NCI-H2107 (cell line): ENCODE measurements around the gene RALA.
"Not testable (repeated sequence)": the region's sequence is repeated elsewhere in the genome, so short reads cannot be mapped to it uniquely, and the experiment has no call there.

ENCODE experiments used
- DNase-seq: peaks from one replicate; lab custom pipeline; 2025; lab: John Stamatoyannopoulos, UW

Gene RALA

DNA sequence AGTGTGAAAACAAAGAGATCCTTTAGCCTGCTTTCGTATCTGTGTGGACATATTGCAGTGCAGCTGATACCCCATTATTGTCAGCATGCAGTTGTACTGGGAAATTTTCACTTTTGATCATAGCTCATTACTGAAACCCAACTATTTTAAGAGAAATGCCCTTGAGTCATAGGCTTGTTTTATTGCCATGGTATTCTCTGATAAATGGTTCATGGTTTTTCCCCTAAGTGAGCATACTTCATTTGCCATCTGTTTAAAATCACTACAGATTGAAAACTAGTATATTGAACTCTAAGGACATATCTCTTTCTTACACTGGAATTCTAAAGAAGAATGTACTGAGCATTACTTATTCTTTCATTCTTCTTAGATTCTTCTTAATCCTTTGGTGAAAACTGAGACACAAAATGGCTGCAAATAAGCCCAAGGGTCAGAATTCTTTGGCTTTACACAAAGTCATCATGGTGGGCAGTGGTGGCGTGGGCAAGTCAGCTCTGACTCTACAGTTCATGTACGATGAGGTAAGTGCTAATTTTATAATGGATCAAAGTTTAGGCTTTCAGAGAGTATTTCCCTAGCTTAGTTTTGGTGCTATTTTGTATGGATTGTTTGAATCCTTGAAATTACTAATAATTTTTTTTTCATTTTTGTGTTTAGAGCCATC, 63.0 kb downstream of the RALA start:
- no peak for DNase-seq

DNA sequence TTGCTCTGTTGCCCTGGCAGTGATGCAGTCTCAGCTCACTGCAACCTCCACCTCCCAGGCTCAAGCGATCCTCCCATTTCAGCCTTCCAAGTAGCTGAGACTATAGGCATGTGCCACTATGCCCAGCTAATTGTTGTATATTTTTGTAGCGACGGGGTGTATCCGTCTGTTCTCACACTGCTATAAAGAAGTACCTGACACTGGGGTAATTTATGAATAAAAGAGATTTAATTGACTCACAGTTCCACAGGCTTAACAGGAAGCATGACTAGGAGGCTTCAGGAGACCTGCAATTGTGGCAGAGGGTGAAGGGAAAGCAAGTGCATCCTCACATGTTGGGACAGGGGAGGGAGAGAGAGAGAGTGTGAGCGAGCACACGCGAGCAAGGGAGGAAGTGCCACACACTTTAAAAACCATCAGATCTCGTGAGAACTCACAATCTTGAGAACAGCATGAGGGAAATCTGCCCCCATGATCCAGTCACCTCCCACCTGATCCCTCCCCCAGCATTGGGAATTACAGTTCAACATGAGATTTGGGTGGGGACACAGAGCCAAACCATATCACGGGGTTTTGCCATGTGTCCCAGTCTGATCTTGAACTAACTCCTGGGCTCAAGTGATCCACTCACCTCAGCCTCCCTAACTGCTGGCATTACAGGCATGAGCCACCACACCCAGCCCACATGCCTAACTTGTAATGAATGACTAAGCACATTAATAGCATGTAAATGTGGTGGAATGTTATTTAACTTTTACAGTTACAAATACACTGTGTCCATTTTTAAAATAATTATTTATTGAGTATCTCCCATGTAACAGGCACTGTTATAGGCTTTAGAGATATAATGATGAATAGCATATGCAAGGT, 65.5 kb downstream of the RALA start:
- DNase-seq = no peak

DNA sequence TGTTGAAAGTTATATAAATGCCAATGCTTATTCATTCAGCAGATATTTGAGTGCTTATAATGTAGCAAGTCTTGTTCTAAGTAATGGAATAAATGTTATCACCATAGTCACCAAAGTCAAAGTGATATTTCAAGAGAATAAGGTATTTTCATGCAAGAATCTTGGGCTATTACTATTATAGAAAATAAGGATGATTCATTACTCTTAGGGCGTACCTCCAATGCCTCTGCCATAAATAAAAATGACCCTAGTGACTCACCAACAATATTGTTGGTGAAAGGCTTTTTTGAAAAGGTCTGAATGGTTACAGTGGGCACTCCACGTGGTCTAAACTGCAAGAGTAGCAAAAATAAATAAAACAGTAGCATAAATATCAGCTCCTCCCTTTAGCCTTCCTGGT, 68.4 kb downstream of the RALA start:
- DNase-seq = no peak

DNA sequence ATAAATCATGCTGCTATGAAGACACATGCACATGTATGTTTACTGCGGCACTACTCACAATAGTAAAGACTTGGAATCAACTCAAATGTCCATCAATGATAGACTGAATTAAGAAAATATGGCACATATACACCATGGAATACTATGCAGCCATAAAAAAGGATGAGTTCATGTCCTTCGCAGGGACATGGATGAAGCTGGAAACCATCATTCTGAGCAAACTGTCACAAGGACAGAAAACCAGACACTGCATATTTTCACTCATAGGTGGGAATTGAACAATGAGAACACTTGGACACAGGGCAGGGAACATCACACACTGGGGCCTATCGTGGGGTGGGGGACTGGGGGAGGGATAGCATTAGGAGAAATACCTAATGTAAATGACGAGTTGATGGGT, 69.7 kb downstream of the RALA start:
- DNase-seq = not testable (repeated sequence)

DNA sequence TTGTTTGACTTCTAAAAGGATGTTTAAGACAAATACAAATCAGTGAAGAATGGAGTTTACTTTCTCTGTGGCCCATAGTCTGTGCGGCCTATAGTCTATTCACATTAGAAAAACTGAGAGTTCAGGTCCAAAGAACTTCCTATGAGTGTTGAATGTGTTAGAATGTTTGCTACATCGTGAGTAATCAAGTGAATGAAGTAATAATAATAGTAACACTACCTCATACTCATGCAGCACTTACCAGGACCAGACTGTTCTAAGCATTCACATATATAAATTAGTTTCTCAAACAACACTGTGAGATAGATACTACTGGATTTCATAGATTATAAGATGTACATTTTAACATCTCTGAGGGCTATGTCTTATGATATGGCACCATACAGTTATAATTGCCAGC, 70.4 kb downstream of the RALA start:
- no peak for DNase-seq

DNA sequence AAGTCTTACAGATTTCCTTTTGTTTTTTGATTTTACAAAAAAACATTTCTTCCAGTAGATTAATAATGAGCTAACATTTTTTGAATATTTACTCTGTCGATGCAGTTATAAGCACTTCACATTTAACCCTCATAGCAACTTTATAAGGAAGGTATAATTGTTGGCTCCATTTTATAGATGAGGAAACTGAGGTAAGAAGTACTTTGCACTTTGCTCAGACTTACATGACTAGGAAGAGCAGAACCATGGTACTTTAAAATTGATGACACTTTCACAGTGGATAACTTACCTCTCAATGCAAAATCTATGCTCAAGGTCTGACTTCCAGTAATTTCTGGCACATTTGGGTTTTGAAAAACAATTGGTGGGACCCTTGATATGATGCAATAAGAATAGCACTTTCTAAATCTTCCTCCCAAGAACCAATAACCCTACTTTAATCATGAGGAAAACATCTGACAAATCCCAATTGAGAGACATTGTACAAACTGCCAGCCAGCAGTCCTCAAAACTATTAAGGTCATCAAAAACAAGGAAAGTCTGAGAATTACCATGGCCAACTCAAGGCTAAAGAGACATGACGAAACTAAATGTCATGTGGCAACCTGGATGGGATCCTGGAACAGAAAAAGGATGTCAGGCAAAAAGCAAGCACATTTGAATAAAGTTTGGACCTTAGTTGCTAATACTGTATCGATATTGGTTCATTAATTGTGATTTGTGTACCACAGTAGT, 72.6 kb downstream of the RALA start:
- no peak for DNase-seq

DNA sequence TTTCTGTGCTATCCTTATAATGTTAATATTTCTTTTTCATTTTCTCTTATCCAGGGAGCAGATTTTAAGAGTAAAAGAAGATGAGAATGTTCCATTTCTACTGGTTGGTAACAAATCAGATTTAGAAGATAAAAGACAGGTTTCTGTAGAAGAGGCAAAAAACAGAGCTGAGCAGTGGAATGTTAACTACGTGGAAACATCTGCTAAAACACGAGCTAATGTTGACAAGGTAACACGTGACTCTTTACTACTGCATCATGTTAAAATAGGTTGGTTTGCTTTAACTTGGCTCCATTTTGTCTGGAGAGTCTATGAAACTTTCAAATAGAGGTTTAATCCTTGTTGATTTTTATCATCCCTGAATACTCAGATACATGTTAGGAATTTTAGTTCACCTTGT, 73.3 kb downstream of the RALA start:
- DNase-seq = no peak

DNA sequence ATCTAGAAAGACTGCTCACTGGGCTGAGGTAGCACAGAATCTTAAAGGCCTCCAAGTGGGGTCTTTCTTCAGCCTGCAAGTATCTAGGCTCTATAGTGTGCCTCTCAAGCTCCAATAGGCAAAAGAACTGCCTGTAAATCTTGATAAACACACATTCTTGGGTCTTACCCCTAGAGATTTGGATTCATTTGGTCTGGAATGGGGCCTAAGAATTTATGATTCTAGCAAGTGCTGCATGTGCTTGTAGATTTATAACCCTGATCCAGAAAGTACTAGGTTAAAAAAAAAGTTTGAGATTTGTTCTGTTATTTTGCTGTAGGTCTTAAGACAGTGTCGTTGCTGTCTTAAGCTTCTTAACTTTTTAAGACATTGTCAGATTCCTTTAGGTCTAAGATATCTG, 74.1 kb downstream of the RALA start:
- no peak for DNase-seq

DNA sequence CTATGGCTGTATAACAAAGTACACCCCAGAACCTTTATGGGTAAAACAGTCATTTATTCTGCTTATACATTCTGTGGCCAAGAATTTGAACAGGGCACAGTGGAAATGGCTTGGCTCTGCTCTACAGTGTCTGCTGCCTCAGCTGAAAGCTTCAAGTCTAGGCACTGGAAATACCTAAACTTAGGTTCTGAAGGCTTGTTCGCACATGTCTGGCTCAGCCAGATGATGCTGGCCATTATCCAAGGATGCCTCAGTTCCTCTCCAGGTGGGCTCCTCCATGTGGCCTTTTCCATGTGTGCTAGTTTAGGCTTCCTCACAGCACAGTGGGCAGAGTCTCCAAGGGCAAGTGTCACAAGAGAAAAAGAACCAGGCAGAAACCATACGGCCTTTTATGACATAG, 76.8 kb downstream of the RALA start:
- DNase-seq = no peak

DNA sequence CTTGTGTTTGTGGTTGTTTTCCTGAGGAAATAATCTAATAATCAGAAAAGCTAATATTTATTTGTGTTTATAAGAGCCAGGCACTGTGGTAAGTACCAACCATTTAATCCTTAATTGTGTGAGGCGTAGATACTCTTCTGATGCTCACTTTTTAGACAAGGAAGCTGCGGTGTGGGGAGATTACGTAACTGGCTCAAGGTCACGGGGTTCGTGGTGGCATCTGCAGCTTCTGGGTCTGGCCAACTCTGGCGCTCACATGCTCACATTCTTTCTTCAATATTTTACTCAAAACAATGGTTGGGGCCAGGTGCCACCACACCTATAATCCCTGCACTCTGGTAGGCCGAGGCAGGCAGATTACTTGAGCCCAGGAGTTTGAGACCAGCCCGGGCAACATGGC, 77.6 kb downstream of the RALA start:
- no peak for DNase-seq

DNA sequence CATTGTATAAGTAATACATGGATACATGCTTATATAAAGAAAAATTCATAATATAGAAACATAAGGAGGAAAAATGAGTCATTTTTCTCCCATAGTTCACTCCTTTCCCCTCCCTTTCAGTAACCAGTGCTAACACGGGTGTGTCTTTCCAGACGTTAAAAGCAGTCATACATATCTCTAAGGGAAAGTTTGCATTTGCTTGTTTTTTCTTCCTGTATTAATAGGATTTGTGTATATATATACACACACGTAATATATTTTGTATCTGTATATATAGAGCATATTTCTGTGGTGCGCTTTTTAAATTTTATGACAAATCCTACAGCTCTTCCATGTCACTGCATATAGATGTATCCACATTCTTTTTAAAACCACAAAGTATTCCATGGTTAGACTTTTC, 78.8 kb downstream of the RALA start:
- no peak for DNase-seq

DNA sequence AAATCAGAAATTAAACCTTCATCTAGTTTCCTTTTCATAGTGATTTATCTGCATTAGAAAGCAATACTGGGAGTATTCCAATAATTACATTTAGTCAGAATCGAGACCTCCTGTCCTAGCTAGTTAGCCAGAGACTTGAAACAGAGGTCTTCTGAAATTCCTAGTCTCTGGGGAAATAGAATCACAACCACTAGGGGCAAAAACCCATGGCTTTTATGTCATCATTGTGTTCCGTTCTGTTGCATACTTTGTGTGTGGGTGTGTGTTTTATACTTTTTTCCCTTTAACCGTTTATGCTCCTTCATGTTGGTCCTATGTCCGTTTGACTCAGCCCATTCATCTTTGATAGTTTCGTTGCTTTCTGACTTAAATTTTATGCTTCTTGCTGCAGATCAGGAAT, 79.8 kb downstream of the RALA start:
- no peak for DNase-seq

DNA sequence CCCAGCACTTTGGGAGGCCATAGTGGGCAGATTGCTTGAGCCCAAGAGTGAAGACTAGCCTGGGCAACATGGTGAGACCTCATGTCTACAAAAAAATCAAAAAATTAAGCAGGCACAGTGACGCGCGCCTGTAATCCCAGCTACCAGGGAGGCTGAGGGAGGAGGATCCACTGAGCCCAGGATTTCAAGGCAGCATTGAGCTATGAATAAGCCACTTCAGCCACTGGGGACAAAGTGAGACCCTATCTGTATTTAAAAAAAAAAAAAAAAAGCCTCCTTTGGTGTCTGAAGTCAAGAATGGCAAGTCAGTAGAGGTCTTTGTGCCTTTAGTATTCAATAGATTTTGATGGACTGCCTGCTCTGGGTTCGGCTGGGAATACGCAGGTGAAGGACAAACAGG, 85.7 kb downstream of the RALA start:
- DNase-seq = no peak

DNA sequence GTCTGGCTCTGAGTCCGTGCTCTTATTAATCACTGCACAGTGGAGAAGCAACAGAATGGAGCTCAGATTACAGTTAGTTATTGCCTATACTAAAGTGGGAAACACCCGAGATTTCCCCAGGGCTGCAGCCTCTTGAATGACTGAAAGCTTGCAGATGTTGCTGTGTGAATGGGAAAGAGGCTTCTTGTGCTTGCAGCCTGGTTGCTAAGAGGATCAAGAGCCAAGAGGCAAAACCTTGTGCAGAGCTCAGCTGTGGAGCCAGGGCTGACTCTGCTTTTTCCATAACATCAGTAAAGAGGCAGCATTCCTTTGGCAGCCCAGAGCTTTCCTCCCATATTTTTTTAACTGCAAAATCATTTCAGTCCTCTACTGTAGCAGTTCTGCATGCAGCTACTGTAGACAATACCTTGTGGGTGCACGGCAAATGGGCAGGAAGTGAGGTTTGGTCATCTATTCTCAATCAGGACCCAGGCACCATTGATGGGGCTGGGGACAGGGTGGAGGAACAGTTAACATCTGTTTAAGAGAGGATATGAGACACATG, 86.5 kb downstream of the RALA start:
- peak; percentile 41 for DNase-seq

DNA sequence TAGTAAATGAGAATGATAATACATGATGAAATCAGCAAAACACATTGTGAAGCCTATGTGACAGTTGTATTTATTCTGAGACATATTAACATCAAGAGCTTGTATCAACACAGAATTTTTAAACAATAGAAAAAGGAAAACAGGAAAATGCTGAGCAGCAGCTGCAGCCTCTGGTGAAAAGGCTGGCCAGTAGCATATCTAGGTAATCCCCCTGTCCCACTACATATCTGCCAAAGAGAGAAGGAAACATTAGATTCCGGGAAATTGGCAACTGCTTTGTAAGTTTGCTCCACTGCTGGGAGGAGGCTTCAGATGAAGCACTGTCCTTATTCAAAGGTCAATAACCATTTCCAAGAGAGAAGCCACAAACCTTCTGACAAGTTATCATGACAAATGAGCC, 89.4 kb downstream of the RALA start:
- no peak for DNase-seq

DNA sequence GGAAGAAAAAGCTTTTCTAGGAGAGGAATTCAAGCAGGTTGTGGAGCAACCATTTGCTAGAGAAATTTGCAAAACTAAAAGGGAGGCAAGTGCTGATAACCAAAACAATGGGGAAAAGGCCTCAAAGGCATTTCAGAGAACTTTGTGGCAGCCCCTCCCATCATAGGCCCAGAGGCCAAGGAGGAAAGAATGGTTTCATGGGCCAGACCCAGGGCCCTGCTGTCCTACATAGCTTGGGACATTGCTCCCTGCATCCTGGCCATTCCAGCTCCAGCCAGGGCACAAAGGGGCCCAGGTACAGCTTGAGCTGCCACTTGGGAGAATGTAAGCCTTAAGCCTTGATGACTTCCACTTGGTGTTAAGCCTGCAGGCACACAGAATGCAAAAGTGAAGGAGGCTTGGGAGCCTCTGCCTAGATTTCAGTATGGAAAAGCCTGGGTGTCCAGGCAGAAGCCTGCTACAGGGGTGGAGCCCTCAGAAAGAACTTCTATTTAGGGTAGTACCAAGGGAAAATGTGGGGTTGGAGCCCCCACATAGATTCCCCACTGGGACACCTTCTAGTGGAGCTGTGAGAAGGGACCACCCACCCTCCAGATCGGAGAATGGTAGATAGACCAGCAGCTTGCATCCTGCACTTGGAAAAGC, 91.2 kb downstream of the RALA start:
- DNase-seq = no peak

DNA sequence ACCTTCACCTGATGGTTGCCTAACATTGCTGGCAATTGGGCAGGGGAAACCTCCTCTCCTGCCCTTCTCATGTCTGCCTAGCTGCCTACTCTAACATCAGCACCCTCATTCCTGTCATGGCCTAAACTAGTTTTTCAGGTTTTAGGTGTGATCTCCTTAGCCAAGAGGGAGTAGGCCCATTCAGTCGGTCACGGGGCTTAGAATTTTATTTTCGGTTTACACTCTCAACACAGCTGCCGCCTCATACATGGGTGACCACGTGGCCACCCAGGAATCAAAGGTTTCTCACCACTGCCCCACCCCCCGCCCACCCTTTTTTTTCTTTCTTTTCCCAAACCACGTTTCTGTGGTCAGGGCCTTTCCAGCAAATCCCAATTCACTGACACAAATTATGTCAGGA, 97.2 kb downstream of the RALA start:
- DNase-seq = no peak

DNA sequence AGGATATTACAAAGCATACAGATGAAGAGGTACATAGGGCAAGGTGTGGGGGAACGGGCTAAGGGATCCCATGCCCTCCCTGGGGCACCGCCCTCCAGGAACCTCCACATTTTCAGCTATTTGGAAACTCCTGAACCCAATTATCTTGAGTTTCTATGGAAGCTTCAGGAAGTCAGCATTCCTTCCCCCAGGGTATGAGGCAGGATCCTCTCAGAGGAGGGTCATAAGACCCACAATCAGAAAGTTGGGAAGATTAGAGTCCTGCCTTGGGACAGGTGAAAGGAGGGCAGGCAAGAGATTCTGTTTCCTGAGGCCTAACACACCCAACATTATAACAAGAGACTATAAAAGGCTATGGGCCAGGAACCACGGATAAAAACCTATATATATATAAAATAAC, 98.0 kb downstream of the RALA start:
- no peak for DNase-seq

DNA sequence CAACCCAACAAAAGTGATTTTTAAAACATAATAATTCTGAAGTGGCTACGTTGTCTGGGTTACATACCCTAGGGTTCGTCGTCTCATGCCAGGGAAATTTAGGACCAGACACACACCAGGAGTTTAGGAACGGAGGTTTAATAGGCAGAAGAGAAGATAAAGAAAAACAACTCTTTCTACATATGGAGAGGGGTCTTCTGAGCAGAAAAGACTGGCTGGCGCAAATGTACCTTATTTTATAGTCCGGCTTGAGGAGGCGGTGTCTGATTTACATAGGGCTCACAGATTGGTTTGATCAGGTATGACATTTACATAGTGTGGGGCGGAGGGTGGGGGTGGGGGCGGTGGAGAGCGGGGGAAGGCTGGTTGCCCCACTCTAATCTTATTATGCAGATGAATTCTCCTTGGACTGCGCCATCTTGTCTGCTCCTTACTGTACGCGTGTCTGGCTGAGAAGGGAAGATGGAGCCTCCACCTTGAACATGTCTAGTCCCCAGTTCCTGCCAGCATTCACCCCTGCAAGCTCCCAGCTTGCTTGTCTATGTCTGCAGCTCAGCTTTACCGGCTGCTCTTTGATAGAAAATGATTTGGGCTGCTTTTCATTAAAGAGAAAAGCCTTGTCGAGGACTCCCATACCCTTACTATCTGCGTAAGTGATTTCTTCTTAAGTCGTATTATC, 98.7 kb downstream of the RALA start:
- DNase-seq = no peak

DNA sequence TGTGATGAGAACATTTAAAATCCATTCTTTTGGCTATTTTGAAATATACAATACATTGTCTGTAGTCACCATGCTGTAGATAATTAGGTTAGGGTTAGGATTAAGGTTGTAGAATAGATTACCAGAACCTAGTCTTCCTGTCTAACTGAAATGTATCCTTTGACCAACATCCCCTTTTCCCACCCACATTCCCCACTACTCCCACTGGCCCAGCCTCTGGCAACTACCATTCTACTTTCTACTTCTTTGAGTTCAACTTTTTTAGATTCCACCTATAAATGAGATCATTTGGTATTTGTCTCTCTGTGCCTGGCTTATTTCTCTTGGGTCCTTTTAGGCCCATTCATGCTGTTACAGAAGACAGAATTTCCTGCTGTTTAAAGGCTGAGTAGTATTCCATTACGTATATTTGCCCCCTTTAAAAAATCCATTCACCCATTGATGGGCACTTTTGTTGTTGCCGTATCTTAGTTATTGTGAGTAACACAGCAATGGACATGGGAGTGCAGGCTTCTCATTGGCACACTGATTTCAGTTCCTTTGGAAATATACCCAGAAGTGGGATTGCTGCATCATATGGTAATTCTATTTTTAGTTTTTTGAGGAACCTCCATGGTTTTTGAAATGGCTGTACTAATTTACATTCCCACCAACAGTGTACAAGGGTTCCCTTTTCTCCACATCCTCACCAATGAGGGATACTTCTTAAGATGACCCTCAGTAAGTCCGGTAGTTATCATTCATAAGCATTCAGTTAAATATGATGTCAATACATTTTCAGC, 104.0 kb downstream of the RALA start:
- no peak for DNase-seq
